BJ (cell line): ENCODE data around the gene C1orf116. TPM values are rescaled to one million over a fixed set of nuclear protein-coding genes. Genes with fewer than 3 reads are reported as not detected.

Experiments
- CTCF ChIA-PET: fragments of 350-600 bp; formaldehyde crosslinking; extraction: SDS; loops from one replicate; lab custom pipeline; 2021; ENCODE audit warnings: antibody characterized with exemption, inconsistent platforms; lab: Yijun Ruan, JAX
- POLR2A ChIA-PET: fragments of 300-600 bp; sonication (Branson Sonifier 250); formaldehyde crosslinking; extraction: SDS; loops from one replicate; lab custom pipeline; 2021; ENCODE audit warnings: antibody characterized with exemption; lab: Charles Lee
- DNase-seq: peaks from one replicate; pipeline ENCODE4 v3.0.0-alpha.2; 2011; ENCODE audit warnings: low read depth
- H3K27me3 ChIP-seq: 2 replicates; pipeline ENCODE4 v1.6.0; 2011; ENCODE audit warnings: low read length; ENCODE audit not compliant: control insufficient read depth, insufficient read depth
- H3K36me3 ChIP-seq: 2 replicates; pipeline ENCODE4 v1.5.1; 2011; ENCODE audit warnings: low read length; ENCODE audit not compliant: control insufficient read depth, insufficient read depth
- H3K4me3 ChIP-seq: 2 replicates; pipeline ENCODE4 v1.5.1; 2011; ENCODE audit warnings: low read depth, mild to moderate bottlenecking, control low read depth, low read length
- polyA plus RNA-seq: library from polyadenylated mRNA; depleted of rRNA; stranded (reverse); fragments of >200 nt; gene quantifications from 2 replicates; pipeline ENCODE4 v1.2.3, GENCODE V29; 2011
- TF ChIP-seq, protein P1 (sequence below): IDR thresholded peaks from 2 replicates; pipeline ENCODE4 v1.5.1; 2011; ENCODE audit warnings: low read depth, mild to moderate bottlenecking, control low read depth, inconsistent platforms, low read length, moderate library complexity; ENCODE audit not compliant: insufficient read depth

C1orf116 gene
- polyA plus RNA-seq, 1 experiment: not detected

- CTCF ChIA-PET: interaction anchor here (0.7 to 2.1 kb wide), 12 partner anchors 9 to 352 kb away, joined by 3 to 8 read pairs (median 4); partner anchors contain the start of gene PFKFB2
- no peaks in the 10 kb centered on the region; the same call in 1 of the 2 replicates for H3K27me3 ChIP-seq
- no peak overlapping the region for H3K4me3 ChIP-seq
- peak; percentile 51 for DNase-seq
- POLR2A ChIA-PET: no interaction called here
- H3K36me3 ChIP-seq: no peaks in the 10 kb centered on the region
- TF ChIP-seq, protein P1, sequence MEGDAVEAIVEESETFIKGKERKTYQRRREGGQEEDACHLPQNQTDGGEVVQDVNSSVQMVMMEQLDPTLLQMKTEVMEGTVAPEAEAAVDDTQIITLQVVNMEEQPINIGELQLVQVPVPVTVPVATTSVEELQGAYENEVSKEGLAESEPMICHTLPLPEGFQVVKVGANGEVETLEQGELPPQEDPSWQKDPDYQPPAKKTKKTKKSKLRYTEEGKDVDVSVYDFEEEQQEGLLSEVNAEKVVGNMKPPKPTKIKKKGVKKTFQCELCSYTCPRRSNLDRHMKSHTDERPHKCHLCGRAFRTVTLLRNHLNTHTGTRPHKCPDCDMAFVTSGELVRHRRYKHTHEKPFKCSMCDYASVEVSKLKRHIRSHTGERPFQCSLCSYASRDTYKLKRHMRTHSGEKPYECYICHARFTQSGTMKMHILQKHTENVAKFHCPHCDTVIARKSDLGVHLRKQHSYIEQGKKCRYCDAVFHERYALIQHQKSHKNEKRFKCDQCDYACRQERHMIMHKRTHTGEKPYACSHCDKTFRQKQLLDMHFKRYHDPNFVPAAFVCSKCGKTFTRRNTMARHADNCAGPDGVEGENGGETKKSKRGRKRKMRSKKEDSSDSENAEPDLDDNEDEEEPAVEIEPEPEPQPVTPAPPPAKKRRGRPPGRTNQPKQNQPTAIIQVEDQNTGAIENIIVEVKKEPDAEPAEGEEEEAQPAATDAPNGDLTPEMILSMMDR: peak; percentile 91
Measured at GRCh38 chr1:207077470-207078377, 45.2 kb upstream of the C1orf116 start.

- DNase-seq: no peak
- POLR2A ChIA-PET: no interaction called here
Measured at GRCh38 chr1:207077012-207077411, 44.5 kb upstream of the C1orf116 start.

DNA sequence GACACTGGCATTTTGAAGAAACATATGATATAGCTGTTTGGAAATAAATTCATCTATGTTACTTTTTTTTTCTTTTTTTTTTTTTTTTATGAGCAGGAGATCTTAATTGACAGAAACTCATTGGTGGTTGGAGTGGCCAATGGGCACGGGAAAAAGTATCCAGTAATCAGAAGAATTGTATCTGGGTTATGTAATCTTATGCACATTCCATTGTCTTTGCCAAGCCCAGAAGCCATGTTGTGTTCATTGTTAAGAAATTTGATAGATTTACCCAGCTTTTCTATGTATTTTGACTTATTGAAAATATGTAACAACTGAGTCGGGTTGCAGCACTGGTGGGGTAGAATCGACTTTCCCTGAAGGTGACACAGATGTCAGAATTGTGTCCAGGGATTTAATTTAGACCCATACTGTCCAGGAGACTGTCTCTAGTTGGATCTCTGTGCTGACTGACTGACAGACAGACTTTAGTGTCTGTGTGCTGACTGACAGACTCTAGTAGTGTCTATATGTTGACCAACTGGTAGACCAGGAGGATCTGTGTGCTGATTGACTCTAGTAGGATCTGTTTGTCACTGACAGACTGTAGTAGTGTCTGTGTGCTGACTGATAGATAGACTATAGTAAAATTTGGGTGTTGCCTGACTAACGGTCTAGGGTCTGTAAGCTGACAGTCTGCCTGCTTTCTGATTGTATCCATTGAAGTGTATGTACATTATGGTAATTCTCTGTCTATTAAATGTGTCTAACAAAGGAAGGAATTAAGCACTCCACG is 43.8 kb upstream of the C1orf116 start:
- POLR2A ChIA-PET: interaction anchor here (0.6 kb wide), 1 partner anchor 233 kb away, joined by 3 read pairs; no protein-coding TSS in a partner anchor

More at GRCh38 chr1:207077012-207077411, 44.5 kb upstream of the C1orf116 start:
- no peak overlapping the region for H3K4me3 ChIP-seq
- TF ChIP-seq, protein P1: no peak
- H3K27me3 ChIP-seq: no peaks in the 10 kb centered on the region
- CTCF ChIA-PET: interaction anchor here (1.0 to 2.1 kb wide), 7 partner anchors 24 to 352 kb away, joined by 3 to 8 read pairs (median 4); partner anchors contain the start of gene PFKFB2
- H3K36me3 ChIP-seq: no peaks in the 10 kb centered on the region

GRCh38 chr1:207073906-207074820 is 41.6 kb upstream of the C1orf116 start:
- DNase-seq: no peak
- no peaks in the 10 kb centered on the region for H3K36me3 ChIP-seq
- no peaks in the 10 kb centered on the region for H3K27me3 ChIP-seq
- CTCF ChIA-PET: interaction anchor here (0.8 to 2.1 kb wide), 5 partner anchors 11 to 348 kb away, joined by 3 to 5 read pairs (median 3); no protein-coding TSS in a partner anchor
- TF ChIP-seq, protein P1: no peak
- H3K4me3 ChIP-seq: no peak overlapping the region
- POLR2A ChIA-PET: no interaction called here

More for the DNA sequence above, 43.8 kb upstream of the C1orf116 start:
- H3K36me3 ChIP-seq: no peaks in the 10 kb centered on the region
- no peak overlapping the region for H3K4me3 ChIP-seq
- DNase-seq: no peak
- no peaks in the 10 kb centered on the region for H3K27me3 ChIP-seq
- CTCF ChIA-PET: interaction anchor here (0.7 to 2.1 kb wide), 10 partner anchors 8 to 351 kb away, joined by 3 to 8 read pairs (median 4); partner anchors contain the start of gene PFKFB2
- TF ChIP-seq, protein P1: no peak
